Liver (tissue), 9 donors: ENCODE measurements around the gene HIVEP3. TPM values are rescaled to one million over a fixed set of nuclear protein-coding genes. Genes with fewer than 3 reads are reported as not detected.

ENCODE experiments used
- DNase-seq: peaks from one replicate; pipeline ENCODE4 v3.0.0-alpha.2; 2017; ENCODE audit warnings: low spot score
- H3K27ac ChIP-seq, 2 donors: one replicate each; pipeline ENCODE4 v1.7.0; 2013; ENCODE audit warnings: inconsistent platforms in 2 of 2, low read length in 2 of 2, control low read depth in 1 of 2, low read depth in 1 of 2, mild to moderate bottlenecking in 1 of 2
- H3K27me3 ChIP-seq, 4 donors: one replicate each; pipeline versions ENCODE4 v1.6.1 to v1.7.0; 2013; ENCODE audit warnings: low read length in 3 of 4, inconsistent platforms in 1 of 4, mild to moderate bottlenecking in 1 of 4, moderate library complexity in 1 of 4; ENCODE audit not compliant: control insufficient read depth in 4 of 4, insufficient read depth in 4 of 4
- H3K36me3 ChIP-seq, 4 donors: one replicate each; pipeline versions ENCODE4 v1.6.1 to v1.7.0; 2013; ENCODE audit warnings: low read length in 3 of 4, mild to moderate bottlenecking in 3 of 4, low read depth in 1 of 4, moderate library complexity in 1 of 4; ENCODE audit not compliant: control insufficient read depth in 4 of 4, insufficient read depth in 3 of 4
- H3K4me1 ChIP-seq, 4 donors: one replicate each; pipeline versions ENCODE4 v1.6.1 to v1.7.0; 2013; ENCODE audit warnings: low read length in 3 of 4, mild to moderate bottlenecking in 3 of 4, moderate library complexity in 1 of 4; ENCODE audit not compliant: control insufficient read depth in 4 of 4, insufficient read depth in 4 of 4
- H3K4me3 ChIP-seq, 3 donors: one replicate each; pipeline versions ENCODE4 v1.6.1 to v1.7.0; 2013; ENCODE audit warnings: low read length in 3 of 3, control low read depth in 1 of 3, low read depth in 1 of 3, mild to moderate bottlenecking in 1 of 3
- H3K9ac ChIP-seq, 2 donors: one replicate each; pipeline ENCODE4 v1.7.0; 2013; ENCODE audit warnings: low read length in 2 of 2, mild to moderate bottlenecking in 2 of 2, moderate library complexity in 2 of 2, control low read depth in 1 of 2, low read depth in 1 of 2
- H3K9me3 ChIP-seq, 4 donors: one replicate each; pipeline versions ENCODE4 v1.6.1 to v1.7.0; 2013; ENCODE audit warnings: low read length in 3 of 4; ENCODE audit not compliant: control insufficient read depth in 4 of 4
- EGR1 ChIP-seq, 2 donors: IDR thresholded peaks; 2 replicates each; pipeline ENCODE4 v1.6.1; 2016 to 2018; ENCODE audit warnings: antibody characterized with exemption in 2 of 2, low read depth in 2 of 2
- FOXA2 ChIP-seq: IDR thresholded peaks from 2 replicates; pipeline ENCODE4 v1.6.1; 2016; ENCODE audit warnings: antibody characterized with exemption
- GABPA ChIP-seq, 2 donors: IDR thresholded peaks in 1 of 2; conservative IDR thresholded peaks in 1 of 2; 2 replicates each; pipeline ENCODE4 v1.6.1; 2016; ENCODE audit warnings: antibody characterized with exemption in 2 of 2, mild to moderate bottlenecking in 1 of 2, moderate library complexity in 1 of 2
- HNF4A ChIP-seq, 2 donors: conservative IDR thresholded peaks; 2 replicates each; pipeline ENCODE4 v1.6.1; 2016; ENCODE audit warnings: antibody characterized with exemption in 2 of 2, mild to moderate bottlenecking in 2 of 2
- JUND ChIP-seq, 2 donors: IDR thresholded peaks; 2 replicates each; pipeline ENCODE4 v1.6.1; 2016; ENCODE audit warnings: antibody characterized with exemption in 2 of 2
- NR2F2 ChIP-seq: IDR thresholded peaks from 2 replicates; pipeline ENCODE4 v1.6.1; 2016; ENCODE audit warnings: antibody characterized with exemption
- RAD21 ChIP-seq, 2 donors: IDR thresholded peaks; 2 replicates each; pipeline ENCODE4 v1.6.1; 2016; ENCODE audit warnings: antibody characterized with exemption in 2 of 2, mild to moderate bottlenecking in 2 of 2
- TAF1 ChIP-seq: conservative IDR thresholded peaks from 2 replicates; pipeline ENCODE4 v1.6.1; 2016; ENCODE audit warnings: antibody characterized with exemption, mild to moderate bottlenecking
- WGBS: extraction: QIAGEN DNeasy Blood & Tissue Kit; methylation state at CpG from one replicate; pipeline ENCODE4 v1.1.7; 2013; 5-methylcytosine and 5-hydroxymethylcytosine counted together
- polyA plus RNA-seq, 2 donors: library from polyadenylated mRNA; stranded (reverse) in 1 of 2; unstranded in 1 of 2; fragments of 200-250 nt in 1 of 2; fragments of >200 nt in 1 of 2; fragmentation: Nextera tagmentation in 1 of 2; extraction: Ambion mirVana in 1 of 2; gene quantifications; one replicate each; pipeline versions ENCODE4 v1.2.1 to v1.2.3, GENCODE V29; 2013 to 2015
- total RNA-seq, 2 donors: library from RNA; depleted of rRNA; stranded (reverse); fragments of >200 nt; gene quantifications; one replicate each; pipeline ENCODE4 v1.2.3, GENCODE V29; 2014
- TF ChIP-seq, protein P1 (sequence below): IDR thresholded peaks from 2 replicates; pipeline ENCODE4 v1.6.1; 2016; ENCODE audit warnings: antibody characterized with exemption, mild to moderate bottlenecking
- TF ChIP-seq, protein P2 (sequence below): fragments of 150-350 bp; IDR thresholded peaks from 2 replicates; pipeline ENCODE4 v1.5.1; 2017; ENCODE audit warnings: improper control_type of control experiment, low read depth, low read length; ENCODE audit not compliant: missing input control
- TF ChIP-seq, protein P3 (sequence below): IDR thresholded peaks from 2 replicates; pipeline ENCODE4 v1.6.1; 2016; ENCODE audit warnings: antibody characterized with exemption
- TF ChIP-seq, protein P4 (sequence below): IDR thresholded peaks from 2 replicates; pipeline ENCODE4 v1.6.1; 2016; ENCODE audit warnings: antibody characterized with exemption
- donor health status: healthy.
- donor health status: healthy.
- donor health status: healthy.
- donor health status: healthy.
- donor health status: healthy.

Gene HIVEP3
- total and polyA plus RNA-seq, 4 donors = 0.93 to 1.6 (median 1.4) TPM

DNA sequence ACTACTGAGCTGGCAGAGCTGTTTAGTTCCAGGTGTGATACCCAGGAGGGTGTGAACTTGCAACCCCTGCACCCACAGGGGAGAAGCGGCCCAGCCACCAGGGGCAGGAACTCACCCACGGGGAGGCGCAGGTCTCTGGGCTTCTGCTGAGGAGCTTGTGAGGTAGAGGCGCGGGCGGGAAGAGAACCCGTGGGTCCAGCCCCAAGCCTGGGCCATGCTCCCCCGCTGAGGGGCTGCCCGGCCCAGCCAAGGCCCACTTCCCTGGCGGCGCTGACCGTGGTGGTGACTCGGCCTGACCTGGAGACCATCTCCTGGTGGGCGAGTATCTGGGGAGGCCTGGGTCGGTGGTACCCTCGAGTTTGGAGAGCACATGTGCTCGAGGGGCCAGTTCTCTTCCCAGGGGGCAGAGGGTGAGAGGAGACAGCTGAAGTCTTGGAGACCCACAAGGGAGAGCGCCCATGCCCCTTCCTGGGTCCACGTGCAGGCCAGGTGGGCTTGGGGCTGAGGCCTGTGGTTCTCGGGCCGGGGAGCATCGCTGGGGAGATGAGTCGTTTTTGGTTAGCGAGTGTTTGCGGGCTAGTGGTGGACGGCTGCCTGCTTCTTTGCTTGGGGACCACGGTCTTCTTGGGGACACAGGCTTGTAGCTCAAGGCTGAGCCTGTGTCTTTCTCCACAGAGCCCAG, 405.9 kb downstream of the HIVEP3 start:
- WGBS = 92% methylated on average over 27 of the region's 27 CpGs
- Histone ChIP-seq H3K27ac (no peak overlapping the region), H3K4me3 (no peak overlapping the region), H3K4me1 (peaks cover 0 to 11% (median 8%) of the 10 kb centered on the region in 4 donors), H3K9me3 (no peaks in the 10 kb centered on the region), H3K36me3 (no peaks in the 10 kb centered on the region), H3K27me3 (no peaks in the 10 kb centered on the region), H3K9ac (no peak overlapping the region)
- no peak for DNase-seq
- TF ChIP-seq, protein P1, sequence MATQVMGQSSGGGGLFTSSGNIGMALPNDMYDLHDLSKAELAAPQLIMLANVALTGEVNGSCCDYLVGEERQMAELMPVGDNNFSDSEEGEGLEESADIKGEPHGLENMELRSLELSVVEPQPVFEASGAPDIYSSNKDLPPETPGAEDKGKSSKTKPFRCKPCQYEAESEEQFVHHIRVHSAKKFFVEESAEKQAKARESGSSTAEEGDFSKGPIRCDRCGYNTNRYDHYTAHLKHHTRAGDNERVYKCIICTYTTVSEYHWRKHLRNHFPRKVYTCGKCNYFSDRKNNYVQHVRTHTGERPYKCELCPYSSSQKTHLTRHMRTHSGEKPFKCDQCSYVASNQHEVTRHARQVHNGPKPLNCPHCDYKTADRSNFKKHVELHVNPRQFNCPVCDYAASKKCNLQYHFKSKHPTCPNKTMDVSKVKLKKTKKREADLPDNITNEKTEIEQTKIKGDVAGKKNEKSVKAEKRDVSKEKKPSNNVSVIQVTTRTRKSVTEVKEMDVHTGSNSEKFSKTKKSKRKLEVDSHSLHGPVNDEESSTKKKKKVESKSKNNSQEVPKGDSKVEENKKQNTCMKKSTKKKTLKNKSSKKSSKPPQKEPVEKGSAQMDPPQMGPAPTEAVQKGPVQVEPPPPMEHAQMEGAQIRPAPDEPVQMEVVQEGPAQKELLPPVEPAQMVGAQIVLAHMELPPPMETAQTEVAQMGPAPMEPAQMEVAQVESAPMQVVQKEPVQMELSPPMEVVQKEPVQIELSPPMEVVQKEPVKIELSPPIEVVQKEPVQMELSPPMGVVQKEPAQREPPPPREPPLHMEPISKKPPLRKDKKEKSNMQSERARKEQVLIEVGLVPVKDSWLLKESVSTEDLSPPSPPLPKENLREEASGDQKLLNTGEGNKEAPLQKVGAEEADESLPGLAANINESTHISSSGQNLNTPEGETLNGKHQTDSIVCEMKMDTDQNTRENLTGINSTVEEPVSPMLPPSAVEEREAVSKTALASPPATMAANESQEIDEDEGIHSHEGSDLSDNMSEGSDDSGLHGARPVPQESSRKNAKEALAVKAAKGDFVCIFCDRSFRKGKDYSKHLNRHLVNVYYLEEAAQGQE = no peak
- TF ChIP-seq TAF1 = no peak
- TF ChIP-seq GABPA (IDR thresholded peaks at IDR 0.05 in 1 of 2, conservative IDR thresholded peaks at IDR 0.05 in 1 of 2) = no peak
- TF ChIP-seq NR2F2 = no peak
- TF ChIP-seq JUND (IDR thresholded peaks at IDR 0.05) = no peak
- TF ChIP-seq, protein P2, sequence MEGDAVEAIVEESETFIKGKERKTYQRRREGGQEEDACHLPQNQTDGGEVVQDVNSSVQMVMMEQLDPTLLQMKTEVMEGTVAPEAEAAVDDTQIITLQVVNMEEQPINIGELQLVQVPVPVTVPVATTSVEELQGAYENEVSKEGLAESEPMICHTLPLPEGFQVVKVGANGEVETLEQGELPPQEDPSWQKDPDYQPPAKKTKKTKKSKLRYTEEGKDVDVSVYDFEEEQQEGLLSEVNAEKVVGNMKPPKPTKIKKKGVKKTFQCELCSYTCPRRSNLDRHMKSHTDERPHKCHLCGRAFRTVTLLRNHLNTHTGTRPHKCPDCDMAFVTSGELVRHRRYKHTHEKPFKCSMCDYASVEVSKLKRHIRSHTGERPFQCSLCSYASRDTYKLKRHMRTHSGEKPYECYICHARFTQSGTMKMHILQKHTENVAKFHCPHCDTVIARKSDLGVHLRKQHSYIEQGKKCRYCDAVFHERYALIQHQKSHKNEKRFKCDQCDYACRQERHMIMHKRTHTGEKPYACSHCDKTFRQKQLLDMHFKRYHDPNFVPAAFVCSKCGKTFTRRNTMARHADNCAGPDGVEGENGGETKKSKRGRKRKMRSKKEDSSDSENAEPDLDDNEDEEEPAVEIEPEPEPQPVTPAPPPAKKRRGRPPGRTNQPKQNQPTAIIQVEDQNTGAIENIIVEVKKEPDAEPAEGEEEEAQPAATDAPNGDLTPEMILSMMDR = no peak
- TF ChIP-seq FOXA2 = no peak

DNA sequence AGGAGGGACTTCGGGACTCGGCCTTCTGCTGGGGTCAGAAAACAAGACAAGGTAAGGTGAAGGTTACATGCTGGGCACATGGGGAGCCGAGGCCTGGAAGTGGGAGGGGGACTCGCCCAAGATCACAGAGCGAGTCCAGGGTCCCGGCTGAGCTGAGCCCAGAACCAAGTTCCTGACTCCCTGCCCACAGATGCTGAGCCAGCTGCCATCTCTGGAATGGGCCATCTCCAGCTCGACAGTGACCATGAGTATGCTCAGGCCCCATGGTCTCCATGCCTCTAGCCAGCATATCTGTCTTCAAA, 407.5 kb downstream of the HIVEP3 start:
- no peak overlapping the region for H3K4me3 ChIP-seq
- H3K27me3 ChIP-seq = no peaks in the 10 kb centered on the region
- peaks cover 0 to 5% (median 3%) of the 10 kb centered on the region in 4 donors for H3K4me1 ChIP-seq
- 95% methylated on average over 7 of the region's 7 CpGs for WGBS
- no peak overlapping the region for H3K27ac ChIP-seq
- H3K9ac ChIP-seq = no peak overlapping the region
- no peaks in the 10 kb centered on the region for H3K36me3 ChIP-seq
- DNase-seq = no peak
- H3K9me3 ChIP-seq = no peaks in the 10 kb centered on the region
- TF ChIP-seq EGR1 (IDR thresholded peaks at IDR 0.05; ENCODE audit: low read depth in 2 of 2) (no peak), JUND (IDR thresholded peaks at IDR 0.05) (no peak), RAD21 (IDR thresholded peaks at IDR 0.05) (no peak), HNF4A (conservative IDR thresholded peaks at IDR 0.05) (no peak)
- TF ChIP-seq, protein P3, sequence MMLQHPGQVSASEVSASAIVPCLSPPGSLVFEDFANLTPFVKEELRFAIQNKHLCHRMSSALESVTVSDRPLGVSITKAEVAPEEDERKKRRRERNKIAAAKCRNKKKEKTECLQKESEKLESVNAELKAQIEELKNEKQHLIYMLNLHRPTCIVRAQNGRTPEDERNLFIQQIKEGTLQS = no peak
- TF ChIP-seq, protein P2 = no peak
- TF ChIP-seq, protein P4, sequence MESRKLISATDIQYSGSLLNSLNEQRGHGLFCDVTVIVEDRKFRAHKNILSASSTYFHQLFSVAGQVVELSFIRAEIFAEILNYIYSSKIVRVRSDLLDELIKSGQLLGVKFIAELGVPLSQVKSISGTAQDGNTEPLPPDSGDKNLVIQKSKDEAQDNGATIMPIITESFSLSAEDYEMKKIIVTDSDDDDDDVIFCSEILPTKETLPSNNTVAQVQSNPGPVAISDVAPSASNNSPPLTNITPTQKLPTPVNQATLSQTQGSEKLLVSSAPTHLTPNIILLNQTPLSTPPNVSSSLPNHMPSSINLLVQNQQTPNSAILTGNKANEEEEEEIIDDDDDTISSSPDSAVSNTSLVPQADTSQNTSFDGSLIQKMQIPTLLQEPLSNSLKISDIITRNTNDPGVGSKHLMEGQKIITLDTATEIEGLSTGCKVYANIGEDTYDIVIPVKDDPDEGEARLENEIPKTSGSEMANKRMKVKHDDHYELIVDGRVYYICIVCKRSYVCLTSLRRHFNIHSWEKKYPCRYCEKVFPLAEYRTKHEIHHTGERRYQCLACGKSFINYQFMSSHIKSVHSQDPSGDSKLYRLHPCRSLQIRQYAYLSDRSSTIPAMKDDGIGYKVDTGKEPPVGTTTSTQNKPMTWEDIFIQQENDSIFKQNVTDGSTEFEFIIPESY = no peak
